CD4-positive, alpha-beta T cell treated with Interferon alpha-2 for 1 hour (primary cell): ENCODE results near the gene KAZALD1.

Experiments used
- DNase-seq, 2 donors: peaks; one replicate each; pipeline ENCODE4 v3.0.0-alpha.2; 2020 to 2022

The KAZALD1 gene

DNA sequence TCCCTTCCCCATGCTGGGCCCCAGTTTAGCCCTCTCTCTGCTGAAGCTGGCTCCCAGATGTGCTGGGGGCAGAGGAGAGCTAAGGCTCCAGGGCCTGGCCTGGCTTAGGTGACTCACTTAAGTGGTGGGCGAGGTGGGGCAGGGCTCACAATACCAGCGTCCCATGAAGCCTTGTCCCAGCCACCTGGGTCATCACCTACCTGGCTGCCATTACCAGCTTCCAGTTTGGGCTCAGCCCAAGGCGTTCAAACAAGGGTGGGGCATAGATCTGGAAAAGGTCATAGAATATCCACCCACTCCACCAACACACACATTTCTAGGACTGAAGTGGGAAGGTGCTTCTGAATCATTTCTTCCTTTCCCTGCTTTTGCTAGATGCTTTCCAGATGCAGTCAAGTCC is 8.3 kb downstream of the KAZALD1 start:
- DNase-seq, result no peak

- peak; percentile 22 to 81 for DNase-seq
Measured at GRCh38 chr10:101071267-101071884, 9.6 kb downstream of the KAZALD1 start.

DNA sequence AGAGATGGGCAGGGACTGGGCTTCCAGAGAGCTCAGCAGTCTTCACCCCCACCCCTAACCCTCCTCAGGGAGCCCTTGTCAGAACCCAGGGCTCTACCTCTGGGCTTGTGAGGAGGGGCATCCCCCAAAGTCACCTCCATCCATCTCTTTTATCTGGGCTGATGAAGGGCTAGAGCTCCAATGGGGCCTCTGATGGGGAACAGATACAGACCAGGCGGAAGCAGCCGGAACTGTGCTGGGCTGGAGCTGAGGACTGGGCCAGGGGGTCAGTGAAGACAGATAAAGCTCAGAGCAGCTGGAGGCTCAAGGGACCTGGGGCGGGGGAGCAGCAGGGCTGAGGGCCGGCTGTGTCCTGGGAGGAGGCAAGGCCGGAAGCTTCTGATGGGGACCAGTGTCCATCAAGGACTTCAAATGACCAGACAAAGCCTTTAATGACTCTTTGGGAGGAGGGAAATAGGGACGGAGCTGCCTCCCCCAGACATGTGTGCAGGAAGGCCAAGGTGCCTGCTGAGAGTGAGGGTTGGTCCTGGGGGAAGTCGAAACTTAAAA is 10.2 kb downstream of the KAZALD1 start:
- no peak for DNase-seq

DNA sequence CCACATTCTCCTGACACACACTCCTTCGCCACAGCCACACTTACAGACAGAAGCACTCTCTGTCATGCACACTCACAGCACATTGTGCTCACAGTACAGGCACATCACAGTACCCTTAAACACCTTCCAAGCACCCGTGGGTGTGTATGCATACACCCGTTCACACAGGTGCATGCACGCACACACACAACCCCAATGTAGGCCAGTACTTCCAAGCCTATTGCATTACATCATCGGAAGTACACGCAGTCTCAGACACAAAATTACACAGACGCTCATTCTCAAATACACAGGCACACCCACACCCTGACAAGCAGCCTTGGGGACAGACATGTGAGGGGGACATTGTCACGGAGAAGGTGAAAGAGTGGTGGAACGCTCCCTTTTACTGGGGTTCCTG is 11.1 kb downstream of the KAZALD1 start:
- no peak for DNase-seq

DNA sequence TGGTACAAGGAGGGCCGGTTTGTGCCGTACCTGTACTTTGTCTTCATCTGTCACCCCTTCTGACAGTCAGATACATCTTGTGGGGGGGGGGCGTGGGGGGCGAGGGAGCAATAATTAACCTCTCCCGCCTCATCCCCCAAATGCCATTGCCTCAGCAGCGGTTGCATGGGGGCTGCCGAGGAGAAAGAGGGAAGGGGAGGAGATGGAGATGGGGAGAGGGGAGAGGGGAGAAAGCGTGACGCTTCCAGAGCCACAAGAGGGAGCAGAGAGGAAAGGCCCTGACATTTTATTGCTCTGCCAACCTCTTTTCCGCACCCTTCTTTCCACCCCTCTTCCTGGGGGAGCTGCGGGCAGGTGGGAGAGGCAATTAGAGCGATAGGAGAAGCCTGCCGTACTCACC is 11.8 kb downstream of the KAZALD1 start:
- DNase-seq, result no peak

DNA sequence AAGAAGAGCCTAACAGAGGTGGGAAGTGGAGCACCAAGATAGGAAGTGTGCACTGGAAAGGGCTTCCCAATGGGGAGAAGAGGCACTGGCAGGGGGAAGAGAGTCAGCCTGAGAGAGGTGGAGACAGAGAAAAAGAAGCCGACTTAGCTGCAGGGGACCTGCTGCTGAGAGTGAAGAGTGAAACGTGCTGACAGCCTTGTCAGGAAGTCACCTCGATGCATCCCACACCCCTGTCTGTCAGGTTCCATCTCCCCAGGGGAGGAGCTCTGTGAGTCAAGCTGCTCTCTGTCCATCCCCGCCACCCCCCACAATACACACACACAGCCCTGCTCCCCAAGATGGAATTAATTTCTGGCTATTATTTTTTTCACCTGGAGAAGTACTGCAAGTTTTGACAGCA is 14.0 kb downstream of the KAZALD1 start:
- no peak for DNase-seq

- no peak for DNase-seq
Measured at GRCh38 chr10:101076630-101077029, 14.8 kb downstream of the KAZALD1 start.

DNA sequence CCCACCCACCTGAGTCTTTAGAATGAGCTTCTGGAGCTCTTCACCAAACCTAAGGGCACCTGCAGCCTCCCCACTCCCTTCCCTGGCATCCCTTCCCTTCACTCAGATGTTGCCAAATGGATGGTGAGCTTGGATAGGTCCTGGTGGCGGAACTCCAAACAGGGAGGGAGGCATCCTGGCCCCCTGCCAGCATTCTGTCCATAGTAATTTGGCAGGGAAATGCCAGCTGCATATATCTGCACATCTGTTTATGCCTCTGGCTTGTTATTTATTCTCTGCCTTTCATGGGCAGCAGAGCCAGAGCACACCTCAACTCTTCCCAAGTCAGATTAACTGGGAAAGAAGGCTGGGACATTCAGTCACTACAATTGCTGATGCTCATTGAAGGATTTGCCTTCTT is 18.1 kb downstream of the KAZALD1 start:
- no peak for DNase-seq

DNA sequence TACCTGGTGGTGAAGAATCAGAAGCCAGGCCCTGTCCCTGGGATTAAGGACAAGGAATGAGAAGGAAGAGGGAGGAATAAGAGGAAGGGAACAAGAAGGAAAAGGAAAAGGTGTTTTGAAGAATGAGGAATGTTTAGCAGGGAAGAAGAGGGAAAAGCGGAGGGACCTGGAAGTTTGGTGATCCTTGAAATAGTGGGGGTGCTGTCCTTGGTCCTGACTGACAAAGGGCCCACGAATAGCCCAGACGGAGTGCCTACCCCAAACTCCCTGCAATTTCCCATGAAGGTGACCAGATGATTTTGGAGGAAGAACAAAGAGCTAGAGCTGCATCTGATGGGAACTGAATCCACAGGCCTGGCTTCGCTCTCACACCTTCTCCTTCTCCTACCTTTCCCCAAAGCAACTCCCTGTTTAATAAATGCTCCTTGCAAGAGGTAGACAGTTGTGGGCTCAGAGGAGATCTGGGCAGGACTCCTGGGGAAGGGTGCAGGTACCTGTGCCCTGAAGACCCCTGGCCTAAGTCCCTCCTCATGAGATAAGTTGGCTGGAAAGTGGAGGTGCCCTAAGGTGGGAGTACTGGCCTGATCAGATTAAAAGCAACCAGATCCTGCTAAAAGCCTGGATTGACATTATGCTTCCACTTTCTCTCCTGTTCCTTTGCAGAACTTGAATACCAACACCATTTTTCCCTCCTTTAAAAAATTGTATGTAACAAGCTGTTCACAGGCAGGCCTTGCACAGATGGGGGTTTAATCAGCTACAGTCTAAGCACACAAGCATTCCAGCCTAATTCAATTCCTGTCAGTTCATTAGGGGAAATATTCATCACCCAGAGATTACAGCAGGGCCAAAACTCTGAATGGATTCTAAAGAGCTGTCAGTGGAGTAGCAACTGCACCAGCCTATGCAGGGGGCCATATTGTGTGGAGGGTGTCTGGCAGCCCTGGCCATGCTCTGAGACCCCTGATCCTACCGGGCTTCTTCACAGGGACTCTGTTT is 19.4 kb downstream of the KAZALD1 start:
- DNase-seq, result no peak

DNA sequence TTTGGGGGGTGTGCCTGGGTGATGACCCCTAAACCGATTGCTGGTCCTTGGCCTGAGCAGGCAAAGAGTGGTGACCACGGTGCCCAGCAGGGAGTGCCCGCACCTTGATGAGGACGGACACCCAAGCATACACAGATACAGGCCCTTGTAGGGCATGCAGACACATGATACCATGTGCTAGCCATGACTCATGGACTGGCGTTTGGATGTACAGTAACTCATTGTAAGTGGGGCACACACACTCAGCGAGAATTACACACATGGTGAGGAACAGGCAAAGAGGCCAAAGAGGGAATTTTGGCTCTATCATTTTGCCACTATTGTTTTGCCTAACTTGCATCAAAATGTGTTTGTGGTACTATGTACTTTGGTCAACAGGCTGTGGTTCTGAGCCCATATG is 24.1 kb downstream of the KAZALD1 start:
- DNase-seq, result no peak

DNA sequence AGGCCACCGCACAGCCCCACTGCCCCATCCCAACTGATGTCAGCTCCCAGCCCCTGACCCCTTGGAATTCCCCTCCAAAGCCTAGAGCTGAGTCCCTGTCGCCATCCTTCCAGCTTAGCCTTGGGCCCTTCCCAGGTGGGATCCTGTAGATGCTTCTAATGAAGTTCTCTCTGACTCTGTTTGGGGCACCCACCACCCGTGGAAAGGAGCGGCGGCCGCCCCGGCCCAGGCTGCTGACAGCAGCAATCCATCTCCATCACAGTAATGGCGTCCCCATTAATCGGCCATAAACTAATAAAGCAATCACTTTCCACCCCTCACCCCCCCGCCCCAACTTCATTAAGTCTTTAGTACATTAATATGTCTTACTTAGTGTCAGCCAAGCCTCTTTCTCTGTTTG is 25.6 kb downstream of the KAZALD1 start:
- DNase-seq, result no peak

- no peak for DNase-seq
Measured at GRCh38 chr10:101087965-101088364, 26.2 kb downstream of the KAZALD1 start.

DNA sequence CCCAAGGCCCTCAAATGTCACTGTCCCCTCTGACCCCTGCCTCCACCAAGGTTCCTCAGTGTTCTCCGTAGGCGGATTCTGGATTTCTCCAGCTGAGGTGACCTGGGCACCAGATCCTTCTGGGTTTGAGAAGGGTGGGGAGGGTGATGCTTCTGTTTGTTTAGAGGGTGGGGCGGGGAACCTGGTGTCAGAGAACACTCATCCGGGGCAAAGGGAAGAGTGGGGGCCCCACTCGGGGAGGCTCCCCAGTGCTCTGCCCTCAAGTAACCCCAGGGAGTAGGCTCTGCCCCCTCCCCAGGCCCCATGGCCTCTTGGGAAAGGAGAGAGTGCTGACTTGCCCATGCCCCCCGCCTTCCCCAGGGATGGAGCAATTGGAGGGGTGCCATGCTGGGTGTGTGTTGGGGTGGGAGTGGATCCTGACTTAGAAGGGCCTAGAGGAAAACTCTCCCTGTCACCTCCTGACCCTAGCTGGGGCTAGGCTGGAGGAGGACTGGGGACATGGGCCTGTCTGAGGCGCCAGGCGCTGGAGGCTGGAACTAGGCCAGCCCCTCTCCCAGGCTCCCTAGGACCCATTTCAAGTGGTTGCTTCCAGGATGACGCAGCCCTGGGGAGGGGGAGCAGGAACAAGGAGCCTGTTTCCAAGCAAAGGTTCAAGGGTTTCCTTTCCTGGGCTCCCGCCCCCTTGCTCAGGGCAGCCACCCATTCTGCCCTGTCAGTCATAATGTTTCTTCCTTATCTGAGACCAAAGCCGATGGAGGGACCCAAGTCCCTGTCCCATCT is 27.9 kb downstream of the KAZALD1 start:
- DNase-seq, result no peak

DNA sequence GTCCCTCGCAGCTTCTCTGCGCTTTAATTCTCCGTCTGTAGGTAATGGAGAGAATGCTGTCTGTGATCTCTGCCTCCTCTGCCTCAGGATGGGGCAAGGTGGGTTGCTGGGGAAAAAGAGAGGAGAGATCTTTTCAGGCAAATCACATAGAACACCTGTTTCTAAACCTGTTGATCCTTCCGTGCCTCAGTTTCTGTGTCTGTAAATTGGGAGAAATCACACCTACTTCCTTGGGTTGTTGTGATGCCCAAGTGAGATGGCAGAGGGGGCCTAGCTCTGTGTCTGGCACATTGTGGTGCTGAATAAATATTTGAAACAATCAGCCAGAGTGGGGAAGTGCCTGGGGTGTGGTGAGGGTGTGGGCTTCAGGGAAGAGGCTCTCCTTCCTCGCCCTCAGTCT is 28.8 kb downstream of the KAZALD1 start:
- no peak for DNase-seq

- no peak for DNase-seq
Measured at GRCh38 chr10:101091546-101092290, 29.9 kb downstream of the KAZALD1 start.

- no peak for DNase-seq
Measured at GRCh38 chr10:101092881-101093354, 31.1 kb downstream of the KAZALD1 start.

- no peak for DNase-seq
Measured at GRCh38 chr10:101094121-101094879, 32.5 kb downstream of the KAZALD1 start.

GRCh38 chr10:101095004-101095403 is 33.2 kb downstream of the KAZALD1 start:
- DNase-seq, result no peak

GRCh38 chr10:101095550-101096213 is 33.9 kb downstream of the KAZALD1 start:
- peak; percentile 68 to 73 for DNase-seq

DNA sequence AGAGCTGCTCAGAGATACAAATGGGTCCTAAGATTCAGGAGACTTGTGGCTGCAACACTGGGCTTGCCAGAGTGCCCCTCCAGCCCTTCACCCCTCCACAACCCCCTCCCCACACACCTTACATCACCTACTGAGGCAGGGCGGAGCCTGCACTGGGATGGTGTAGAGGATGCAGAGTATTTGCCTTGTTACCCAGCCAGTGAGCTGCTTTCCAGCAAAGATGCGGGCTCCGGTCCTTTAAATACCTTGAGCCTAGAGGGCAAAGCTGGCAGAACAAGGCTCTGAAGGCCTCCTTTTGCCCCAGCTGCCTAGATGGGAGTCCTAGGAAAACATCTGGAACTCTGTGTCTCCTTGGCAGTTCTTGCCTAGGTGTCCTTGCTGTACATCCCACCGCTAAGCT is 34.6 kb downstream of the KAZALD1 start:
- no peak for DNase-seq

- no peak for DNase-seq
Measured at GRCh38 chr10:101097881-101098280, 36.1 kb downstream of the KAZALD1 start.
